ENCODE data around the gene VSIG4.

DNA sequence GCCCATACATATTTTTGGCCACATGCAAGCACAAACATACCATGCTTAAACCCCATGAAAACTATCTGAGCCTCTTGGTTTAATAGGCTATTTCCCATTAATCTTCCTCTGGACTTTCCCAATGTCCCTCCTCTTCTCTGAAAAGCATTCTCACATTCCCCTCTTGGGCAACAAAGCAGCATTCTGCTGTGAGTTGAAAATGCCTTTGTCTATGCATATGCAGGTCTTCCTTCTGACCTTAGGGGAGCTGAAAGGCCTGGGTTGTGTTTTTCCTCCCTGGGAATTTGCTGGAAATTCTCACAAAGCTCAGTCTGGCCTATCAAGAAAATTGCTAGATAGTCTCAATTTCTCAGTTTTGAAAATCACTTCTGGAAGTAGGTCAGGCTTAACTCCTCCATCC, 4.2 kb downstream of the VSIG4 start:
- TF ChIP-seq CTCF (IDR thresholded peaks at IDR 0.05) (no peak), EP300 (IDR thresholded peaks at IDR 0.05; ENCODE audit: borderline replicate concordance in 1 of 2, low read depth in 1 of 2, low read length in 1 of 2) (no peak), MAX (IDR thresholded peaks at IDR 0.05; ENCODE audit: low read depth) (no peak), SMC3 (IDR thresholded peaks at IDR 0.05; ENCODE audit: low read depth, low read length) (no peak), EZH2phosphoT487 (IDR thresholded peaks at IDR 0.05; ENCODE audit: borderline replicate concordance, low read depth) (no peak), RAD21 (IDR thresholded peaks at IDR 0.05; ENCODE audit: low read length) (no peak), TEAD4 (IDR thresholded peaks at IDR 0.05; ENCODE audit: borderline replicate concordance, insufficient read depth) (no peak), TAF1 (IDR thresholded peaks at IDR 0.05; ENCODE audit: borderline replicate concordance, low read depth, low read length) (no peak), POLR2AphosphoS5 (IDR thresholded peaks at IDR 0.05; ENCODE audit: low read depth, low read length) (no peak), FOXJ3 (CRISPR knock-in tag; IDR thresholded peaks at IDR 0.05) (no peak), IRF3 (IDR thresholded peaks at IDR 0.05; ENCODE audit: low read depth, low read length) (no peak), FOXM1 (IDR thresholded peaks at IDR 0.05; ENCODE audit: low read depth) (no peak), GABPA (IDR thresholded peaks at IDR 0.05; ENCODE audit: low read depth) (no peak)
- TF ChIP-seq, protein P1, sequence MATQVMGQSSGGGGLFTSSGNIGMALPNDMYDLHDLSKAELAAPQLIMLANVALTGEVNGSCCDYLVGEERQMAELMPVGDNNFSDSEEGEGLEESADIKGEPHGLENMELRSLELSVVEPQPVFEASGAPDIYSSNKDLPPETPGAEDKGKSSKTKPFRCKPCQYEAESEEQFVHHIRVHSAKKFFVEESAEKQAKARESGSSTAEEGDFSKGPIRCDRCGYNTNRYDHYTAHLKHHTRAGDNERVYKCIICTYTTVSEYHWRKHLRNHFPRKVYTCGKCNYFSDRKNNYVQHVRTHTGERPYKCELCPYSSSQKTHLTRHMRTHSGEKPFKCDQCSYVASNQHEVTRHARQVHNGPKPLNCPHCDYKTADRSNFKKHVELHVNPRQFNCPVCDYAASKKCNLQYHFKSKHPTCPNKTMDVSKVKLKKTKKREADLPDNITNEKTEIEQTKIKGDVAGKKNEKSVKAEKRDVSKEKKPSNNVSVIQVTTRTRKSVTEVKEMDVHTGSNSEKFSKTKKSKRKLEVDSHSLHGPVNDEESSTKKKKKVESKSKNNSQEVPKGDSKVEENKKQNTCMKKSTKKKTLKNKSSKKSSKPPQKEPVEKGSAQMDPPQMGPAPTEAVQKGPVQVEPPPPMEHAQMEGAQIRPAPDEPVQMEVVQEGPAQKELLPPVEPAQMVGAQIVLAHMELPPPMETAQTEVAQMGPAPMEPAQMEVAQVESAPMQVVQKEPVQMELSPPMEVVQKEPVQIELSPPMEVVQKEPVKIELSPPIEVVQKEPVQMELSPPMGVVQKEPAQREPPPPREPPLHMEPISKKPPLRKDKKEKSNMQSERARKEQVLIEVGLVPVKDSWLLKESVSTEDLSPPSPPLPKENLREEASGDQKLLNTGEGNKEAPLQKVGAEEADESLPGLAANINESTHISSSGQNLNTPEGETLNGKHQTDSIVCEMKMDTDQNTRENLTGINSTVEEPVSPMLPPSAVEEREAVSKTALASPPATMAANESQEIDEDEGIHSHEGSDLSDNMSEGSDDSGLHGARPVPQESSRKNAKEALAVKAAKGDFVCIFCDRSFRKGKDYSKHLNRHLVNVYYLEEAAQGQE (IDR thresholded peaks at IDR 0.05; ENCODE audit: low read depth, low read length) = no peak

All from SK-N-SH (cell line).